Nephron progenitor cell (in vitro differentiated cells): ENCODE data around the gene KLHL2.
"Not testable (repeated sequence)": the region's sequence is repeated elsewhere in the genome, so short reads cannot be mapped to it uniquely, and the experiment has no call there.

ENCODE experiments used
- DNase-seq: peaks from one replicate; pipeline ENCODE4 v3.0.0; 2021
- H3K27ac Mint-ChIP-seq: 2 replicates; pipeline ENCODE4 v1.8.0; 2021; ENCODE audit warnings: mild to moderate bottlenecking, moderate library complexity, mixed read lengths
- H3K27me3 Mint-ChIP-seq: 2 replicates; pipeline ENCODE4 v1.8.0; 2021; ENCODE audit warnings: mild to moderate bottlenecking, low read depth, mixed read lengths; ENCODE audit not compliant: poor library complexity
- H3K36me3 Mint-ChIP-seq: 2 replicates; pipeline ENCODE4 v1.8.0; 2021; ENCODE audit warnings: low read depth, mixed read lengths
- H3K4me1 Mint-ChIP-seq: 2 replicates; pipeline ENCODE4 v1.8.0; 2021; ENCODE audit warnings: mixed read lengths
- H3K4me3 Mint-ChIP-seq: 2 replicates; pipeline ENCODE4 v1.8.0; 2021; ENCODE audit warnings: mild to moderate bottlenecking, moderate library complexity, mixed read lengths
- H3K9me3 Mint-ChIP-seq: 2 replicates; pipeline ENCODE4 v1.8.0; 2021; ENCODE audit warnings: mild to moderate bottlenecking, moderate library complexity, mixed read lengths
- CTCF ChIP-seq: fragments of 200-600 bp; sonication (generic); IDR thresholded peaks from 2 replicates; pipeline ENCODE4 v1.5.0; 2021; ENCODE audit warnings: antibody characterized with exemption

Gene KLHL2

GRCh38 chr4:165332502-165332901 is 125.1 kb downstream of the KLHL2 start:
- H3K9me3 Mint-ChIP-seq: no peaks in the 10 kb centered on the region
- DNase-seq: no peak
- H3K27ac Mint-ChIP-seq: peak overlapping the region; percentile 72
- H3K27me3 Mint-ChIP-seq: peaks cover 3% of the 10 kb centered on the region
- peaks cover 36% of the 10 kb centered on the region for H3K36me3 Mint-ChIP-seq
- H3K4me1 Mint-ChIP-seq: peaks cover 52% of the 10 kb centered on the region
- TF ChIP-seq CTCF: no peak
- H3K4me3 Mint-ChIP-seq: no peak overlapping the region

GRCh38 chr4:165335163-165335703 is 127.9 kb downstream of the KLHL2 start:
- TF ChIP-seq CTCF: no peak
- Mint-ChIP-seq H3K36me3 (peaks cover 54% of the 10 kb centered on the region), H3K4me1 (peaks cover 52% of the 10 kb centered on the region), H3K27ac (peak overlapping the region; percentile 91), H3K4me3 (peak overlapping the region; percentile 70), H3K27me3 (peaks cover 3% of the 10 kb centered on the region), H3K9me3 (no peaks in the 10 kb centered on the region)
- DNase-seq: no peak

- H3K27me3 Mint-ChIP-seq: peaks cover 3% of the 10 kb centered on the region
- peaks cover 57% of the 10 kb centered on the region for H3K36me3 Mint-ChIP-seq
- no peak for TF ChIP-seq CTCF
- DNase-seq: no peak
- H3K9me3 Mint-ChIP-seq: no peaks in the 10 kb centered on the region
- H3K27ac Mint-ChIP-seq: peak overlapping the region; percentile 80
- no peak overlapping the region for H3K4me3 Mint-ChIP-seq
- H3K4me1 Mint-ChIP-seq: peaks cover 37% of the 10 kb centered on the region
Measured at GRCh38 chr4:165336743-165337142, 129.4 kb downstream of the KLHL2 start.

- H3K27me3 Mint-ChIP-seq: not testable (repeated sequence)
- peaks cover 41% of the 10 kb centered on the region for H3K36me3 Mint-ChIP-seq
- H3K27ac Mint-ChIP-seq: peak overlapping the region; percentile 51
Measured at GRCh38 chr4:165342340-165342739, 135.0 kb downstream of the KLHL2 start.

GRCh38 chr4:165343353-165344191 is 136.2 kb downstream of the KLHL2 start:
- H3K4me1 Mint-ChIP-seq: no peaks in the 10 kb centered on the region
- no peak for TF ChIP-seq CTCF
- H3K4me3 Mint-ChIP-seq: no peak overlapping the region
- DNase-seq: no peak
- no peaks in the 10 kb centered on the region for H3K9me3 Mint-ChIP-seq
- peak overlapping the region; percentile 51 for H3K27ac Mint-ChIP-seq
- H3K36me3 Mint-ChIP-seq: peaks cover 32% of the 10 kb centered on the region
- H3K27me3 Mint-ChIP-seq: peaks cover 13% of the 10 kb centered on the region

More at GRCh38 chr4:165342340-165342739, 135.0 kb downstream of the KLHL2 start:
- H3K4me3 Mint-ChIP-seq, DNase-seq, H3K4me1 Mint-ChIP-seq, H3K9me3 Mint-ChIP-seq: not testable (repeated sequence)

GRCh38 chr4:165345666-165346417 is 138.5 kb downstream of the KLHL2 start:
- Mint-ChIP-seq H3K27ac (peak overlapping the region; percentile 27), H3K27me3 (peaks cover 14% of the 10 kb centered on the region), H3K9me3 (peaks cover 4% of the 10 kb centered on the region), H3K4me1 (no peaks in the 10 kb centered on the region), H3K36me3 (peaks cover 15% of the 10 kb centered on the region), H3K4me3 (no peak overlapping the region)
- no peak for TF ChIP-seq CTCF
- no peak for DNase-seq
